Astrocyte of the cerebellum (primary cell): ENCODE measurements around the gene TMEM168.
"Not testable (repeated sequence)": the region's sequence is repeated elsewhere in the genome, so short reads cannot be mapped to it uniquely, and the experiment has no call there.

Experiments used
- DNase-seq: peaks from one replicate; pipeline ENCODE4 v3.0.0-alpha.2; 2011; ENCODE audit warnings: low read depth
- H3K4me3 ChIP-seq: 2 replicates; pipeline ENCODE4 v1.5.1; 2011; ENCODE audit warnings: mild to moderate bottlenecking, low read depth, low read length, moderate library complexity
- CTCF ChIP-seq: IDR thresholded peaks from 2 replicates; pipeline ENCODE4 v1.5.1; 2012; ENCODE audit warnings: low read length, low read depth, moderate library complexity, mild to moderate bottlenecking; ENCODE audit errors: missing control alignments
- in situ Hi-C: cut with HindIII; loops from 2 replicates; pipeline ENCODE4 v1.10.0; 2017; ENCODE audit warnings: low sequenced_read_pairs

The TMEM168 gene

GRCh38 chr7:112739436-112740180 is 50.6 kb downstream of the TMEM168 start:
- in situ Hi-C loops, result no loop called here
- no peak for DNase-seq
- TF ChIP-seq CTCF, result no peak
- no peak overlapping the region for H3K4me3 ChIP-seq

GRCh38 chr7:112735261-112735660 is 54.9 kb downstream of the TMEM168 start:
- peak; percentile 13 for DNase-seq
- TF ChIP-seq CTCF, result no peak
- in situ Hi-C loops, result no loop called here
- H3K4me3 ChIP-seq, result no peak overlapping the region

GRCh38 chr7:112731324-112731723 is 58.9 kb downstream of the TMEM168 start:
- DNase-seq, in situ Hi-C loops: not testable (repeated sequence)

GRCh38 chr7:112726076-112726475 is 64.1 kb downstream of the TMEM168 start:
- in situ Hi-C loops, result no loop called here
- H3K4me3 ChIP-seq, result no peak overlapping the region
- no peak for TF ChIP-seq CTCF
- DNase-seq, result no peak

More at GRCh38 chr7:112731324-112731723, 58.9 kb downstream of the TMEM168 start:
- not testable (repeated sequence) for H3K4me3 ChIP-seq

- no peak for TF ChIP-seq CTCF
- peak; percentile 71 for DNase-seq
- in situ Hi-C loops, result no loop called here
These were observed 66.8 kb downstream of the TMEM168 start for GRCh38 chr7:112723416-112723815.

GRCh38 chr7:112721366-112721765 is 68.8 kb downstream of the TMEM168 start:
- DNase-seq, result peak; percentile 16
- in situ Hi-C loops, result no loop called here

More at GRCh38 chr7:112723416-112723815, 66.8 kb downstream of the TMEM168 start:
- no peak overlapping the region for H3K4me3 ChIP-seq

More at GRCh38 chr7:112721366-112721765, 68.8 kb downstream of the TMEM168 start:
- H3K4me3 ChIP-seq, result no peak overlapping the region
- no peak for TF ChIP-seq CTCF
